UCSD-AML1 (cell line): ENCODE measurements around the gene ARID1B.

Experiments
- DNase-seq: peaks from one replicate; lab custom pipeline; 2025; ENCODE audit not compliant: unreplicated experiment; lab: John Stamatoyannopoulos, UW

Gene ARID1B

DNA sequence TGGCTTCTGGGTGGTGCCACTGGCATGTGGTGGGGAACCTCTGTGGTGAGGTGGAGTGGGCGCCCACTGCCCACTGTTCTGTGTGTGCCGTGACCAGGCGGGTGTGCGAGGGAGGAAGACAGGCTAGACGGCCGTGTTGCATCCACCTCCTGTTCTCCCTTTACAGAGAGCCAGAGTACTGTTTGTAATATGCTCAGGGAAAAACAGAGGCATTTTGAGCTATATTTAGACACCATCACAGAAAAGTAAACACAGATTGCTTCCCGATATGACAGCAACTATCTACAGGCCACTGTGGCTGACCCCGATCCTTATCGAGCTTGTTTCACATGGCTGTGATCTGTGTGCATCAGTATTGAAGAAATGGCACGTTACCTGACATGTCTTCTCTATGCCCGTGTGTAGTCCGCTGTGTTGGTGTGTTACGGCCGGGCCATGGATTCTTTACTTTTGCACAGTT lies 45.6 kb downstream of the ARID1B start:
- no peak for DNase-seq

DNA sequence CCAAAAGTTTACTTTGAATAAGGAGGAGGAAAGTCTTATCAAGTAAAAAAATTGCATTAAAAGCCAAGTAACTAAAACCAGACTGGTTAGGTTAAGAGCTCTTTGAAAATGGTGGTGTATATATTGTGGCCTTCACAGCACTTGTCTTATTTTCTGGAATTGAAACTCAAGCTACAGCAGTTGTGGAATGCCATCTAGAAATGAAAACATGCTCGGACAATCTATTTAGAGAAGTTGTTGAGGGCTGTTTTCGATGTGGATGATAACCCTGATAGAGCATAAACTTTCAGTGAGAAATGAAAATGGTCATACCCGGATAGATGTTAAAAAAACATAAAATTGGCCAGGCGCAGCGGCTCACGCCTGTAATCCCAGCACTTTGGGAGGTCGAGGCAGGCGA lies 47.0 kb downstream of the ARID1B start:
- no peak for DNase-seq

DNA sequence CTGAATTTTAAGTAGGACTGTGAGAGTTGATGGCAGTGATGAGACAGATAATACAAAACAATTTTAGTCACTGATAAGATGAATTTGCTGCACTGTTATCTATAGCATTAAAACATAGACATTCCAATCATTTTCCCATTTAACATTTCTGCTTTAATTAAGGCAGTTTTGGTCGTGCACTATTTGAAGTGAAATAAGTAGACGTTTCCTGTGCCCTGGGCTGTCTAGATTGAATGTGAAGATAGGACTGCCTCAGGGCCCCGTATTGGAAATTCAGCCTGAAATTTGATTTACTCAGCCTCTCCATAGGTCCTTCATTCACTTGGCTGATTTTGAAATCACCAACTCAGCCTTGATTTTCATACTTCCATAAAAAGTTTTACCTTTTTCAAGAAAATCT lies 48.3 kb downstream of the ARID1B start:
- no peak for DNase-seq

DNA sequence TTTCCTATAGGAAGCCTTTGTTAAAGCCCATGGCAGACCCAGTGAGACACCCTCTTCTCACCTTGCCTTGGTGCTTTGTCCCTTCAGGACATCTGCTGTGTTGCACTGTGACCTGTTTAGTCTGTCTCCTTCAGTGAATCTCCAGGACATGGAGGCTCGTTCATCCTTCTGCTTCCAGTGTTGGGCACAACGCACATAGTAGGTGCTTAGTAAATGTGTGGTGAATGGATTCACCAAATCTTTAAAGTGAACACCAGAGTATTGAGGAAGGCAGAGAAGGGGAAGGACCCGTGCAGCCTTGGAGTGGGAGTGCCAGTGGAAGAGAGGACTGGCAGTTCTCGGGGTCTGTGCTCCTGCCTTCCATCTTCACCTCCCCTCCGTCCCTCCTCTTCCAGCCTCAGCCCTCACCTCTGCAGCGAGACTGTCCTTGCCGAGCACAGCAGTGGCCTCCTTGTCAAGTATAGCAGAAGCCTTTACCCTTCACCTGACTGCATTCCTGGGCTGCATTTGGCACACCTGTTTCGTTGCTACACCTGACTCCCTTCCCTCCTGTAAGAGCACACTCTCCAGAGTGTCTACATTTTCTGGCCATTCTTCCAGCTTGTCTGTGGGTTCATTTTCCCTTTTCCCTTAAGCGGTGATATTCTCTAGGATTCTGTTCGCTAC lies 49.2 kb downstream of the ARID1B start:
- DNase-seq, result no peak

DNA sequence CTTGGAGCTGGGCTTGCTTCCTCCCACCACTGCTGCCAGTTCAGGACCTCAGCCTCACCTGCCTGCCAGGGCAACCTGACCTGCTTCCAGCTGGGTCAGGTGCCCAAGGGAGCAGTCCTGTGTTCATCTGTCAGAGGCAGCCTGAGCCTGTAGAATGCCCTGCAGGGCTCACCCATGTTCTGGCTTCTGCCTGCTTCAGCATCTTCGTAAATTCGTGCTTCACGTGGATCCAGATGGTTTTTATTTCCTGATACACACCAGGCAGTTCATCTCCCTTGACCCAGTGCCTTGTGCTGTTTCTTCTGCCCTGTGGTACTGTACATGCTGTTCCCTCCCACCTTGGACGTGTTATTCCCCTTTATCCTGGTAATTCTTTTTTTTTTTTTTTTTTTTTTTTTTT lies 50.2 kb downstream of the ARID1B start:
- no peak for DNase-seq

DNA sequence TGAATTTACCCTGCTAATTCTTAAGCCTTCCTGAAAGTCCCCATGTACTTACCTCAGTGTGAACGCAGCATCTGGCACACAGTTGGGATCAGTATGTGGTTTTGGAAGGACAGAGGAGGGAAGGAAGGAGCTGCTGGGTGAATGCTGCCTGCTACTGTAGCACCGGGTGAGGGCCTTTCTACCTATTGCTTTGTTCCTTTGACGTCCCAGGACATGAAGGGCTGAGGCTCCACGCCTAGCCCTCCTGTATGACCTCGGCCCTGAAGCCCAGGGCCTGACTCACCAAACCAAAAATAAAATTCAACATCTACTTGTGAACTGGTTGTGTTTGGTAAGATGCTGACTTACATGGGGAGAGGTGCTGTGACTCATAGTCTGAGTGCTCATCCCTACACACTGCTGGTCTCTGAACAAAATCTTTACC lies 51.1 kb downstream of the ARID1B start:
- DNase-seq, result no peak

DNA sequence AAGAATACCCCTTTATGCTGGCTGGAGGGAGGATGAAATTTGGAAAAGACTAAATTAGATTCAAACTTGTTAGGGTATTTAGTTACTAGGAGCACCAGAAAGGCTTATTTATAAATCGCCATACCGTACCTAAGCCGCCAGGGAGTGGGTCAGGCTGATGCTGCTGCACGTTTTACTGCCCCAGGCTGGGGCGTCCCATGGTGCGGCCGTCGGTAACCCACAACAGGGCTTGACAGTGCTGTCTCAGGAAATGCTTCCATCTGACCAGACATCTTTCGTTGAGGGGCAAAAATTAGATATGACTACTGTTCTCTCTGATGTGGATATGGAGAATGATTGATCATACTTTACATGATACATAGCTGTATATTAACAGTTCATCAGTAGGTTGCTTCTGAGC lies 52.9 kb downstream of the ARID1B start:
- no peak for DNase-seq

DNA sequence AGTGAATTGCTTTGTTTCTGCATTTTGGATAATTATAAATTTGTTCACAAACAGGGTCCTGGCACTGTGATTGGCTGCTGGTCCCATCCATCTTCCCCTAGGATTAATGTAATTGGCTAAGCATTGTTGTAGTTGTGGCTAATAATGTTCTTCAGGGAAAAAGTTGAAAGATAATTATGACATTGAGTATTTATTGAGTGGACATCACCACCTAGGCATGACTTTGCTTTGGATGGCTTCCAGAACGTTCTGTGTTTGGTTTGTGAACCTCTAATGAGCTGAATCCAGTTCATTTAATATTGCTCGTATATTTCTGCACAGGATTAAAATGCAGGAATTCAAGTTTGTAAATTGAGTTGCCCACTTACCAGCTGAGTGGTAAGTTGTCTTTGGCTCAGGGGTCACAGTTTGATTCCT lies 55.1 kb downstream of the ARID1B start:
- DNase-seq, result no peak

DNA sequence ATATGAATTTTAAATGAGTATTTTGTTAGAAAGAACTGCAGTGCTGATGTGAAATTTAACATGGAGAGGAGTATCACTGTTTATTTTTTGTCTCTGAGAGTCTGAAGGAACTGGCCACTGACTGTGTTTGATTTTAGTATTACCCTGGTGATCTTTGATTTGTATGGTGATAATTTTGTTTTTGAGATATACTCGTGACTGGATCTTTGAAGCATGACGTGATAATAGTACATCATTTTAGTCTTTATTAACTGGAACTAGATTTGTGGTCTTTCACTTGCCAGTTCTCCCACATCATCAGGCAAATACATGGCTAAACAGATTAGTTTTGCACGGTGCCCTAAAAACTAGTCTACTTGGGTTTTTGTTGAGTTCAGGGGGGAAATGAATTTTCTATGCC lies 55.5 kb downstream of the ARID1B start:
- DNase-seq, result no peak

DNA sequence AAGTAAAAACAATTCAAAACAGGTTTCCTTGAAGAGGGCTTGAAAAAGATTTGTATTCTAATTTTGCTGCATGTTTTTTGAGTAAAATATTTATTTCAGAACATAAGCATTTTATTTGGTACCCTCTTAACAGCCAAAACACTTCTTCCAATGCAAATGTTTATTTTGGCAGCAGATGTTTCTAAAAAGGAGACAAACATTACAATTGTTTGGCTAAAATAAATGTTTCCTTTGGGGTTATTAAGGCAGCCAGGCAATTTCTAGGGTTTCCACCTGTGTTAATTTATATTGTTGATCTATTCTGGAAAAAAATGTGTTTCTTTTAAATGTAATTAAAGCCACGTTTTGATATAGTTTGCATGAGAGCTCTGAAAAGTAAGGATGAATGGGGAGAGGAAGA lies 56.6 kb downstream of the ARID1B start:
- DNase-seq, result no peak

DNA sequence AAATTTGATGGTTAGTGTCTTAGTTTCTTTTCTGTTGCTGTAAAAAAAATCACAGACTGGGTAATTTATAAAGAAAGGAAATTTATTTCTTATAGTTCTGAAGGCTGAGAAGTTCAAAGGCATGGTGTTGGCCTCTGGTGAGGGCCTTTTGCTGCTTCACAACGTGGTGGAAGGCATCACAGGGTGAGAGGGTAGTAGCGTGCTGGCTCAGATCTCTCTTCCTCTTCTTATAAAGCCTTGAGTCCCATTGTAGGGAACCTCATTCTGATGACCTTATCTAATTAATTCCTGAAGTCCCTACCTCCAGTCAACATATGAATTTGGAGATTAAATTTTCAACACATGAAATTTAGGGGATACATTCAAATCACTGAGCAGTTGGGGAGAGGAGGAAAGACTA lies 62.0 kb downstream of the ARID1B start:
- no peak for DNase-seq

DNA sequence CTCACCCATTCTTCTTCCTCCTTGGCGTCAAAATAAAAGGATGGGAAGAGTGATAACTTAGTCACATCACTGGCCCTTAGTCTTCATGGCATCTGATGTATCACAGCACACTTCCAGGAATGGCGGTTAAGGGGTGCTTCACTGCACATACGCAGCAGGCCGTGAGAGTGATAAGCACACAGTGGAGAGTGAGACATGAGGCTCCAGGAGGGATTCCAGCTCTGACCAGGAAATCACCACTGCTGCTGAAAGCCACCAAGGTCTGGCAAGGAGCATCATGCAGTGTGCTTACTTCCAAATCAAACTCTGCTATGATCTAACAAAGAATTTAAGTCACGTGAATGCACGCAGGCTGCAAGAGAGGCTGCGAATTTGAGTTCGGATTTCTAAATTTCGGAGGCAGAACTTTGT lies 62.4 kb downstream of the ARID1B start:
- no peak for DNase-seq

DNA sequence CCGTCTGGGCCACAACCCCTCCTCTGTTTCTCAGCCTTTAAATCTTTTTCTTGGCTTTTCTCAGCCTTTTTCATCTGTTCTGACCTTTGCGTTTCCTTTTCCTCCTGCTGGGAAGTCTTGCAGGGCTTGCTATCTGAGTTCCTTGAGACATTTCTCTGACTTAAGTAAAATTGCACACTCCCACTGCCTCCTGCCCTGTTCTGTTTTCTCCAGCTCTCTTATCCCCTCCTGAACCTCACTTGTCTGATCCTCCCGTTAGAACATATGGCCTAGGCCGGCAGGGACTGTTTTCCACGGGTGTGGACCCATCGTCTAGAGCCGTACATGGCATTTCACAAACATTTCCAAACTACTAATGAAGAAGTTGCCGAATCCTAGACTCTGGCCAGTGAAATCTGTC lies 63.0 kb downstream of the ARID1B start:
- DNase-seq, result no peak

DNA sequence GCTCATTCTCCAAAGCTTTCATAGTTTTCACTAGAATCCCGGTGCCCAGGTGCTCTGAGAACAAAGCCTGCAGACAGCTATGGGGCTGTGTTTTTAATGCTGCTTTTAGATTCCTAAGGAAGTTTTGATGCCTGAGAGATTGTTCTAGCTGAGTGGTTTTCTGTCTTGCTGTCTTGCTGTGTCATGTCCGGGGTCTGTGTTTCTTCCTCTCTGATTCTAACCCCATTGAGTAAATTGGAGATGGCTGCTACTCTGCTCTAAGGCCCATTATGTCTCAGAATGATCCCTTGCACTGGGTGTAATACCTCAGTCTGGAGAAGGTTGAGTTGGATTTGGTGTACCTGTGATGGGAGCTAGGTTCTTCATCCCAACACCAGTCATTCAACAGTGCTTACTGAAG lies 63.4 kb downstream of the ARID1B start:
- no peak for DNase-seq

DNA sequence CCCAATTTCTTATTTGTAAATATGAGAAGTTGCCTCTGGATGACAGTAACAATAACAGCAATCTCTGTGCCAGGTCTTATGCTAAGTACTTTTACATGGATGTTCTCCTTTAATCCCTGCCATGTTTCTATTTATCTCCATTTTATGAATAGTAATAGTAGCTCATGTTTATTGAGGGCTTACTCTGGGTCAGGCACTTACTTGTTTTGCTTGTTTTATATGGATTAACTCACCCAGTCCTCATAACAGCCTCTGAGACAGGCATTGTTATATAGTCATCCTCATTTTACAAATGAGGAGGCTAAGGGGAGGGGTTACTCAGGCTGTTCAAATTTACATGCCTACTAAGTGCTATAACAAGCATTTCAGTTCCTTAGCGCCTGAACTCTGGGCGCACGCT lies 64.3 kb downstream of the ARID1B start:
- DNase-seq, result no peak

DNA sequence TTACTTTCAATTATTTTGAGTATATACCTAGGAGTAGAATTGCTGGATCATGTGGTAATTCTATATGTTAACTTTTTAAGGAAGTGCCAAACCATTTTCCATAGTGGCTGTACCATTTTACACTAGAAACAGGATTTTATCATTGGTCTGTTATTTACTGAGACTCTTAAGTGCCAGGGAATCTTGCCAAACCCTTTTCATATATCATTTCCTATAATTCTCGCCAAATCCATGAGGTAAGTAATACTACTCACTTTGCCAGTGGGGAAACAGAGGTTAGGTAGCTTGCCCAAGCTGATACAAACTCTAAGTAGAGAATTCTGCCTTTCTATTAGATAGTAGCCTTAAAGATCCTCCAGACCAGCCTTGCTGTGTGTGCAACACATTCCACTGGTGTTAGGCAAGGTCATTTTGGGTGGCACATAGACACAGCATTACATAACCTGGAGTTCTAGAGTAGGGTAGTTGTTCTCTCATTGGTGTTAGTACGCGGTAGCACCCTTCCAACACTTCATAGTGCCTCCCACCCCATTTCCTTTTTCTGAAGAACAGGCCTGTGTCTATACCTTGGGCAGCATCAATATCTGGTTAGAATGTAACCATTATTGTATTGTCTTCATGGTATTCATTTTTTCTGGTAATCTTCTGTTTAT lies 65.5 kb downstream of the ARID1B start:
- DNase-seq, result no peak

DNA sequence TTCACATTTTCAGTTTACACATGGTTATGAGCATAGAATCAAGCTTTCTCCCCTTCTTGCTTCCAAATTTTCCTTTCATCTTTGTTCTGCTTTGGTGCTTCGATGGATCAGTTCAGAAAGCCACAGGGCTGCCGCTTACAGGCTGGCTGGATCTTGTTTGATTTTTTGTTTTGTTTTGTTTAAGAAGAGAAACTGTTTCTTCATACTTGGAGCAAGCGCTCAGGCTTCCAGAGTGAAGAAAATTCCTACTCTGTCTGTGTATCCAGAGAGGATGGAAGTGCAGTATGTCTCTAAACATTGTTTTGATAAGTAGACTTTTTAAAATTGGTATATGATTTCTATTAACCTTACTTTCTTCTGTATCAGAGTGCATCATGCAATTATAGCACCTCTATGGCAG lies 66.9 kb downstream of the ARID1B start:
- DNase-seq, result no peak

DNA sequence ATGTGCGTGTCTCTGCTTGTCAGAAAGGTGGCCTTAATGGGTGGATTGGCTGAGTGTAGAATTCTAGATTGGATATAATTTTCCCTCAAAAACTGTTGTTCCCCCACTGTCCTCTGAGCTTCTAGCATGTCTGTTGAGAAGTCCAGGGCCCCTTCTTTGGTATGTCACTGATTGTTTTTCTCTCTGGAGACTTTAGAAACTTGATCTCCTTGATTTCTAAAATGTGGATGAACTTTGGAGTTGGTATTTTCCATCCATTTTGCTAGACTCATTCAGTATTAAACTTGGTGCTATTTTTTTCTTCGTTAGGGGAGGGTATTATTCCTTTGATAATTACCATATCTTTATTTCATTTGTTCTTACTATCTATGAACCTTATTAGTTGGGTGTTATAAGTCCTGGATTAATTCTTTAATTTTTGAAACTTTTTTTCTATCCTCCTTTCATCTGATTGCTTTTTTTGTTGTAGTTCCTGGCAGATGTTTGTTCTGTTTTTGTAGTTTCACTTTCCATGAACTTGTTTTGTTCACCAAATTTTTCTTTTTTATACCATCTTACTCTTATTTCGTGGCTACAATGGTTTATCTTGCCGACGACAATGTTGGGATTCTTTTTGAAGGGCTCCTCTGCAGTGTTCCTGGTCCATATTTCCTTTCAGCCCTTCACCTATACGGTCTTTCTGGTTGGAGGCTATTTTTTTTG lies 68.4 kb downstream of the ARID1B start:
- DNase-seq, result no peak

DNA sequence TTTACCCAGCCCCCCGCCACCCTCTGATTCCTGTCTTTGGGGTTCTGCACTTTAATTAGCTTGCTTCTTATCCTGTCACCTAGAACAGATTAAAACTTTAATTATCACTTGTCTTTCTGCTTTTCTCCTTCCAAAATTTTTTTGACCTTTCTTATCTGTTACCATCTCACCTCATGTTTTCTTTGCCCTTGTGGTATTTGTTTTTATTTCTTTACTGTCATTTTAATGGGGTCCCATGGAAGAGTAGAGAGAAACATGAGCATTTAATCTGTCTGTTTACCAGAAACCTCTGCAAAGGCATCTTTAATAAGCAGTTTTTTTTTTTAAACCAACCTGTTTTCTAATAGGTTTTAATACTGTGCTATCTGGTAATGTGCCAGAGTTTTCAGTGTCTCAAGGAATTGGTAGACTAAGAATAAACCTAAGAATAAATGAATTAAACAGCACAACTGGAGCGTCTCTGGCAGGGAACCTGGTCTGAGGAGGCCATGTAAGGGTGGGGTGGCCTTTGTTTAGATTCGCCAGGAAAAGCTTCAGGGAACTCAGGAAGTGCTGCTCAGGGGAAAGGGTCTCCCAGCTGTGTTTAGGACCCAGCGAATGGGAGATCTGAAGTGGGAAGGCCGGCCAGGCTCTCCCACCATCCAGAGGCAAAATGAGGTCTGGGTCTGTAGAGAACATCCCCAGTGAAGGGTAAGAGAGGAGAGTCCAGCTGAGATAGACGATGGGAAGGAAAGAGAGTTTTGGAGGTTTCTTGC lies 69.8 kb downstream of the ARID1B start:
- no peak for DNase-seq

DNA sequence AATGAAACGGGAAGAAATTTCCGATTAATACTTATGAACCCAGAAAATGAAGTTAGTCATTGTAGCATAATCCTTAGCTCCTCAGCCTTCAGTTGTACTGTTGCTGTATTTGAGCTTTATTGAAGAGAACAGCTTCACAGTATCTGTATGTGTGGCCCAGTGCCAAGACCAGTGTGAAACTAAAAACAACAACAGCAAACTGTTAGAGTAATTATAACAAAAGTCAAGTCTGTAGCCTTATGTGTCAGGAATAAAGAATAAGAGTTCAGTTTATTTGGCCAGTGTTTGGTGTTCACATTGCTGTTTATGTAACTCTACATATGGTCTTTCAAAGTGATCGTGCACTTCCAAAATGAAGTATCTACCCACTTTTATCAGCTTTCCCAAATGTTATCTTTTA lies 70.9 kb downstream of the ARID1B start:
- DNase-seq, result no peak

DNA sequence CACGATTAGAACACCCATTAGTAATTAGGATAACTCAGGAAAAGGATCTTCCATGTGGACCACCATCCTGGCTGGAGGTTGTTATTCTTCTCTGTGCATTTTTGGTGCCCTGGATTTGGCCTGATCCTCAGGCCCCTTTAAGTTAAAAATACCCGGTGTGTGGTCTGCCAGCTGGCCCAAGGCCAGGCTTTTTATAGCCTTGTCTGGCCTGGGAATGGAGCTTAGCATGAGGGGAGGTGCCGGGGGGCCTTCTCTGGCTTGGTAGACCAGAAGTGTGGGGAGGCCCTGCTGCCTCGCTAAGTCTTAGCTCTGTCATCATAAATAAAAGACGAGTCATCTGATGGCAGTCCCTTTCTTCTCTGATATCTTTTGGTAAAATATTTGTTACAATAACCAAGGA lies 71.4 kb downstream of the ARID1B start:
- DNase-seq, result no peak

DNA sequence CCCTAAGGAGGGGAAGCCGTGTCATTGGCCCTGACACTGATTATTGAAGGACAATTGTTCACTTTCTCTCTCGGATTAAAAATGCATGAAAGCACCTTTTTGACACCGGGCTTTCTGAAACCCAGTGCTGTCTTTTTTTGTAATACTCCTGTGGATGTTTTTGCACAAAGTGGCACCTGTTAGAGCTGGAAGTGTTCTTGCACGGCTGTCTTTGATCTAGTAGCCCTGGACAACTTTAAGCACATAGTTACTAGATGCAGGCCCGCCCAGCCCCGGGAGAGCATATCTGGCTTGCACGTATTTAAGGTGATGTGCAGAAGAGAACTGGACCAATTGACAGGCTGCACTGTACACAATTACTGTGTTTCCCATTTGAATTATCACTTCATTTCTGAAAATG lies 72.6 kb downstream of the ARID1B start:
- DNase-seq, result no peak
